GM19351 (cell line): ENCODE results near the gene ESYT2.
"Not testable (repeated sequence)": the region's sequence is repeated elsewhere in the genome, so short reads cannot be mapped to it uniquely, and the experiment has no call there.

ENCODE experiments used
- ATAC-seq: cut with Tn5 transposase; IDR thresholded peaks from one replicate; pipeline ENCODE4 v1.9.1; 2021; ENCODE audit warnings: mild to moderate bottlenecking, moderate library complexity; ENCODE audit not compliant: unreplicated experiment

ESYT2 gene

GRCh38 chr7:158856883-158857668, 27.8 kb upstream of the ESYT2 start:
- peak; percentile 32 for ATAC-seq

DNA sequence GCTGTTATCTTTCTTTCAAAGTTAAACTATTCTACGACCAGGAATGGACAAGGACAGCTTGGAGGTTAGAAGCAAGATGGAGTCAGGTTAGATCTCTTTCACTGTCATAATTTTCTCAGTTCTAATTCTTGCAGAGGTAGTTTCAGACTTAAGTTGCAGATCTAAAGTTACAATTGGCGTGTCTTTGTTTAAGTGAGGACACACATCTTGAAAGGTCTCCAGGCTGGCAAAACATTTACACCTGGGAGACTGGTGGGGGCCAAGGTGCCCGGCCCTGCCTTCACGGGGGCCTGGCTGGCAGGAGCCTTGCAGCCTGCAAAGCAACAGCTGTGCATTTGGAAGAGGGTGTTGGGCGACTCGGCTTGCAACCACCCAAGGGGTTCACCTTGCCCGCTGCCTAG, 25.4 kb upstream of the ESYT2 start:
- no peak for ATAC-seq

- ATAC-seq = no peak
Observed at GRCh38 chr7:158850545-158851102, 21.3 kb upstream of the ESYT2 start.

- no peak for ATAC-seq
Observed at GRCh38 chr7:158849768-158850544, 20.6 kb upstream of the ESYT2 start.

DNA sequence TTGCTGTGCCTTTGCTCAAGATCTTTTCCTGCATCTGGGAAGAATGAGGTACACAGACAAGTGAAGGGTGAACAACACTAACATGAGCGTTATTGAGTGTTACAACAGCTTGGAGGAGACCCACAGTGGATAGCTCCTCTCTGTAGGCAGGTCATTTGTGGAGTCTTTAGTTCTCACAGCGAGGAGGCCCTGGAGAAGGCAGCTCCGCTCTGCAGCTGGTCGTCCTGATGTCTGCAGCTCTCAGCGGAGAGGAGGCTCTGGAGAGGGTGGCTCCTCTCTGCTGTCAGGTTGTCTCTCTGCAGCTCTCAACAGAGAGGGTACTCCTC, 20.1 kb upstream of the ESYT2 start:
- no peak for ATAC-seq

GRCh38 chr7:158847451-158847866, 18.1 kb upstream of the ESYT2 start:
- peak; percentile 58 for ATAC-seq

DNA sequence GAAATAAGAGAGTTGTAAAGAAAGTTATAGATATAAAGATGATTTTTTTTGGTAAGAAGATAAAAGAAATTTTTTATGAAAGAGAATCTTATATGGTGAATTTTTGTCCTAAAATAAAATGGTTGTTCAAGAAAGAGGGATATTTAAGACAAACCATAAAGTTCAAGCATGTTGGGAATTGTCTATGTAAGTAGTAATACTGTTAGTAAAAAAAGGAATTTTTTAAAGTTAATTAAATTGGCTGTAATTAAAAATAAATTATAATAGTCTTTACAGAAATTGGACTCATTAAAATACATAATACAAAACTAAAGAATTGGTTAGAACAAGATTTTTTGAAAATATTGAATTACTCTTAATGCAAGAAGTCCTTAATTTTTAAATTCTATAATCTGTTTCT, 17.0 kb upstream of the ESYT2 start:
- ATAC-seq = no peak

GRCh38 chr7:158843771-158844170, 14.5 kb upstream of the ESYT2 start:
- no peak for ATAC-seq

- ATAC-seq = no peak
Observed at GRCh38 chr7:158842486-158842885, 13.2 kb upstream of the ESYT2 start.

GRCh38 chr7:158840604-158841003, 11.3 kb upstream of the ESYT2 start:
- no peak for ATAC-seq

DNA sequence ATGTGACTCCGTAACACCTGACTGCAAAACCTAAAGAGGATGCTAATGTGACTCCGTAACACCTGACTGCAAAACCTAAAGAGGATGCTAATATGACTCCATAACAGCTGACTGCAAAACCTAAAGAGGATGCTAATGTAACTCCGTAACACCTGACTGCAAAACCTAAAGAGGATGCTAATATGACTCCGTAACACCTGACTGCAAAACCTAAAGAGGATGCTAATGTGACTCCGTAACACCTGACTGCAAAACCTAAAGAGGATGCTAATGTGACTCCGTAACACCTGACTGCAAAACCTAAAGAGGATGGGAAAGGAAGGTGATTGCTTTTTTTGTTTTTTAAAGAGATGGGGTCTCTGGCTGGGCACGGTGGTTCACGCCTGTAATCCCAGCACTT, 9.9 kb upstream of the ESYT2 start:
- ATAC-seq = not testable (repeated sequence)

DNA sequence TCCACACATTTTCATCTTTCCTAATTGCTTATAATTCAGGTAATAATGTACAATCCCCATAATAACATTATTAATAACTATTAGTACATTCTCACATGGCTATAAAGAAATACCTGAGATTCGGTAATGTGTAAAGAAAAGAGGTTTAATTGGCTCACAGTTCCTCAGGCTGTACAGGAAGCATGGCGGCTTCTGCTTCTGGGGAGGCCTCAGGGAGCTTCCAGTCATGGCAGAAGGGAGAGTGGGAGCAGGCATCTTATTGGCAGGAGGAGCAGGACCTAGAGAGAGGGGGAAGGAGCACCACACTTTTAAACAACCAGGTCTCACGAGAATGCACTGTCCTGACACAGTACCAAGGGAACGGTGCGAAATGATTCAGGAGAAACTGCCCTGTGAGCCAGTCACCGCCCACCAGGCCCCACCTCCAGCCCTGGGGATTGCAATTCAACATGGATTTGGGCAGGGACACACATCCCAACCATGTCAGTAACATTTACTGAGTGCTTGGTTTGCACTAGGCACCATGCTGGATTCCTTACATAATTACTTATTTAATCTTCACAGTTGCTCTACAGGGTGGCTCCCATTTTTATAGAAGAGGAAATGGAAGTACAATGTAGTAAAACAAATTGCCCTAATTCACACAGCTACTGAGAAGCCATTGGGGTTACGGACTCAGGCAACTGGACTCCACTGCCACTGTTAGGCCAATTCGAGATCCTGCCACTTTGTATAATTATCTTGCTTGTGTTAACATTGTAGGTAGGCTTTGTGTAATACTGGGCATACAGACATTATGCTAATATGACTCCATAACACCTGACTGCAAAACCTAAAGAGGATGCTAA, 8.7 kb upstream of the ESYT2 start:
- no peak for ATAC-seq

DNA sequence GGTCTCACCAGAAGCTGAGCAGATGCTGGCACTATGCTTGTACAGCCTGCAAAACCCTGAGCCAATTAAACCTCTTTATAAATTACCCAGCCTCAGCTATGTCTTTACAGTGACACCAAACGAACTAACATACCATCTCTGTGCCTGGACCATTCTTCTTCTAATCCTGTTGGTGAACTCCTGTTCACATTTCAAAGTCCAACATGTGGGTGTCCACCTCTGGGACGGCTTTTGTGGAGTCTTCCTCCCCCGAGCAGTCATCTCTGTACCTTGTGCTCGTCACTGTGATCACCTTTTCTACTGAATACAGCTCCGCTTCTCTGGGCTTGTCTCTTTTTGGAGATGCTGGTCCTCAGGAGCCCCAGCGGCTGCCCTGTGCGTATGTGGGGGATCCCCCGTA, 7.4 kb upstream of the ESYT2 start:
- ATAC-seq = no peak

DNA sequence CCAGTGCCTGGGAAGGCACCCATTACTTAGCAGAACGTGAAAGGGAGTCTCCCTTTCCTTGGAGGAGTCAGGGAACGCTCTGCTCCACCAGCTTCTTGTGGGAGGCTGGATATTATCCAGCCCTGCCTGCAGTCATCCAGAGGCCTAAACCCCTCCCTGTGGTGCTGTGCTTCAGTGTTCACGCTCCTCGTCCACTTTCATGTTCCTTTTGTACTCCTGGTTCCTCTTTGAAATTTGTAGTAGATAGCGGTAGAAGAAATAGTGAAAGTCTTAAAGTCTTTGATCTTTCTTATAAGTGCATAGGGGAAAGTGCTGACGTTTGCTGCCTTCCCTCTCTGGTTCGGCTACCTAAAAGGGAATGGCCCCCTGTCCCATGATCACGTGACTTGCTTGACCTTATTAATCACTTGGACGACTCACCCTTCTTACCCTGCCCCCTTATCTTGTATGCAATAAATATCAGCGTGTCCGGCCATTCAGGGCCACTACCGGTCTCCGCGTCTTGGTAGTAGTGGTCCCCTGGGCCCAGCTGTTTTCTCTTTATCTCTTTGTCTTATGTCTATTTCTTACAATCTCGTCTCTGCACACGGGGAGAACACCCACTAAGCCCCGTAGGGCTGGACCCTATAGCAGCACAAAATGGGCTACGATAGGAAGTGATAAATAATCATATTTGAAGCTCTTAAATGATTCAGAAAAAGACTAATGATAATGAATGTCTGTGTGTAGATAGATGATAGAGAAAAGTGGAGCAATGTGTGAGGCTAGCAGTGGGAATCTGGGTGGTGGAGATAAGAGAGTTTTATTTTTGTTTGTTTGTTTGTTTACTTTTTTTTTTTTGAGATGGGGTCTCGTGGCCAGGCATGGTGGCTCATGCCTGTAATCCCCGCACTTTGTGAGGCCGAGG, 5.8 kb upstream of the ESYT2 start:
- ATAC-seq = no peak

DNA sequence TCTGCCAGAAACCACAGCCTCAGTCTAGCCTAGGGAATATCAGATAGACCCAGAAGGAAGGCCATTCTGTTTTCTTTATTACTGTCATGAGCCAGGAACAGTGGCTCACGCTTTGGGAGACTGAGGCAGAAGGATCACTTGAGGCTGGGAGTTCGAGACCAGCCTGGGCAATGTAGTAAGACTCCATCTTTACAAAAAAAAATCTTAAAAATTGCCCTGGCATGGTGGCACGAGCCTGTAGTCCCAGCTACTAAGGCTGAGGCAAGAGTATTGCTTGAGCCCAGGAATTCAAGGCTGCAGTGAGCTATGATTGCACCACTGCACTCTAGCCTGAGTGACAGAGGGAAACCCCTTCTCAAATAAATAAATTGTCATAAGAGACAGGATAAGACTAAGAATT, 3.7 kb upstream of the ESYT2 start:
- no peak for ATAC-seq

GRCh38 chr7:158831738-158832091, 2.4 kb upstream of the ESYT2 start:
- no peak for ATAC-seq

DNA sequence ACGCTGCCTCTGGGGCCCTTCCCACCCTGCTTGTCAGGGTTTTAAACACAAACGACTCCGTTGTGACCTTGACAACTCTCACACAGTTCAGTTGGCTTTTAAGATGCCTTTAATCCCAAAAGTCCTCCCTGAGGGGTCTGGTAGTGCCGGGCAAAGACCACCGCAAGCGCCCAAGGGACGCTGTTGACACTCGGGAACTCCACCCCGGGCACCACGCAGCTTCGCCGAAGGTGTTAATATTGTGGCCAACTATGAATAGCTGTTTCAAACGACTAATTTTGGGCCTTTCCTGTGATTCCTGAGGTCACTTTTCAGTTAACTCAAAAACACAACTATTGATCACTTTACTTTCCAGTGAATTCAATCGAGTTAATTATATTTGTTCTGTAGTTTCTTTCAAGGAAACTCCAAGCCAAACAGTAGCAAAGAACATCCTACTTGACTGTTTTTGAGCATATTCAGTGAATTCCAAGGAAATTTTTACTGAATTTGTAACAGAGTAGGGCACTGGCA, 958 bp upstream of the ESYT2 start:
- ATAC-seq = no peak

GRCh38 chr7:158829021-158829341, 328 bp downstream of the ESYT2 start:
- ATAC-seq = peak; percentile 53

- ATAC-seq = peak; percentile 0
Observed at GRCh38 chr7:158828133-158829020, 932 bp downstream of the ESYT2 start.
